Measurements from ENCODE around the gene PCSK6. TPM values are rescaled to one million over a fixed set of nuclear protein-coding genes. Genes with fewer than 3 reads are reported as not detected.

PCSK6 gene
- total and polyA plus RNA-seq, 2 of the 8 experiments (the other 6 are each of a cell fraction or from before 2014, with no cell fraction given): 1.9 to 4.0 TPM

DNA sequence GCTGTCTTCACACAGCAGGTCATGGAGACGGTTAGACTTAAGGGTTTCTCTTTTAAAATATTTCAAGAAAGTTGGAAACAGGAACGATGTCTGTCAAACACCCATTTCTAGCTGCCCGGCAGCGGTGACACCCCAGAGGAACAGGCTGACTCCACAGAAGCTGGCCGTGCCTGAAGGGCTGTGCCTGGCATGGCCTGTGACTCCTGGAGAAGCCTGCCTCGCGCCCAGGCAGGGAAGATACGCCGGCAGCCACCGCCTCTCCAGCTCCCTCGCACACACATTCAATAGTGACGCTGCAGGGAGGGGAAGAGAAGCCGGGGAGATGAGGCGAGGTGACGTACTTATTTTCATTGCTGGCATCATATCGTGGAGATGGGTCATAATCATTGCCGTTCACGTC lies 59.9 kb downstream of the PCSK6 start:
- Histone ChIP-seq H3K56ac (replicated peaks; ENCODE audit: insufficient read length, low read depth, low read length) (no peak overlapping the region), H2AFZ (ENCODE audit: low read length) (no peak overlapping the region), H3K79me1 (ENCODE audit: low read depth, low read length) (no peaks in the 10 kb centered on the region), H4K20me1 (replicated peaks in 1 of 2; ENCODE audit: control insufficient read depth in 1 of 2, insufficient read depth in 2 of 2, low read length in 2 of 2) (peaks cover 2% of the 10 kb centered on the region in 2 experiments), H2BK15ac (ENCODE audit: low read length) (no peak overlapping the region), H2BK12ac (ENCODE audit: low read depth, low read length) (no peak overlapping the region), H2BK5ac (ENCODE audit: low read depth, low read length) (no peak overlapping the region), H3K27ac (ENCODE audit: low read depth, low read length) (no peak overlapping the region), H3K18ac (ENCODE audit: extremely low read depth, low read length) (no peak overlapping the region), H3K36me3 (ENCODE audit: control insufficient read depth in 2 of 4, insufficient read depth in 4 of 4, low read length in 3 of 4) (no peaks in the 10 kb centered on the region), H3K27me3 (replicated peaks in 1 of 4; ENCODE audit: control insufficient read depth in 3 of 4, extremely low read depth in 1 of 4, insufficient read depth in 3 of 4, low read length in 3 of 4) (peaks cover 6 to 25% (median 22%) of the 10 kb centered on the region in 4 experiments; a peak in 4 of 7 replicates), H3K9ac (replicated peaks in 1 of 4; ENCODE audit: extremely low read depth in 1 of 4, low read depth in 3 of 4, low read length in 3 of 4) (no peak overlapping the region; a peak in 1 of 7 replicates), H3K23ac (ENCODE audit: insufficient read length) (no peak overlapping the region), H4K8ac (ENCODE audit: extremely low read depth, insufficient read depth, low read length) (no peak overlapping the region), H3K4me3 (ENCODE audit: extremely low read depth in 1 of 4, insufficient read depth in 2 of 4, low read depth in 3 of 4, low read length in 4 of 4) (no peak overlapping the region), H3K4ac (replicated peaks; ENCODE audit: insufficient read length, low read depth, low read length) (no peak overlapping the region), H4K5ac (ENCODE audit: insufficient read length, low read depth, low read length) (no peak overlapping the region), H2BK120ac (replicated peaks; ENCODE audit: low read depth, low read length) (no peak overlapping the region), H2AK5ac (ENCODE audit: low read depth, low read length) (no peak overlapping the region), H3K4me1 (replicated peaks in 1 of 4; ENCODE audit: control insufficient read depth in 3 of 4, insufficient read depth in 4 of 4, low read length in 3 of 4) (peaks cover 0 to 17% (median 9%) of the 10 kb centered on the region in 4 experiments; a peak in 4 of 7 replicates), H3K14ac (ENCODE audit: insufficient read length) (no peak overlapping the region), H4K91ac (replicated peaks; ENCODE audit: insufficient read length, low read length) (no peak overlapping the region), H3K4me2 (ENCODE audit: insufficient read depth in 1 of 2, low read depth in 2 of 2, low read length in 2 of 2) (no peak overlapping the region), H3K9me3 (ENCODE audit: insufficient read depth in 2 of 2, low read depth in 1 of 2, low read length in 1 of 2) (no peaks in the 10 kb centered on the region), H3K79me2 (ENCODE audit: control insufficient read depth in 1 of 2, insufficient read depth in 2 of 2, low read length in 2 of 2) (no peaks in the 10 kb centered on the region), H3K23me2 (ENCODE audit: low read depth, low read length) (no peaks in the 10 kb centered on the region), H2BK20ac (ENCODE audit: low read length) (no peak overlapping the region)
- FAIRE-seq (no peak), DNase-seq (ENCODE audit: low read depth in 1 of 2, low spot score in 2 of 2) (peak in 1 of 2 experiments; percentile 39)
- 89% methylated on average over 18 of the region's 18 CpGs; no CpG with 5 or more reads in 1 of the 2 experiments for WGBS, 2 experiments (ENCODE audit: extremely low coverage in 1 of 2, insufficient coverage in 1 of 2, insufficient read length in 1 of 2, insufficient replicate concordance in 2 of 2, low coverage in 1 of 2, low lambda C conversion rate in 2 of 2, missing lambda C conversion rate in 1 of 2)
- POLR2A ChIA-PET (ENCODE audit: partially characterized antibody): interaction anchor here (1.6 kb wide), 1 partner anchor 61 kb away, joined by 3 read pairs; no protein-coding TSS in a partner anchor
- CTCF ChIA-PET (ENCODE audit: partially characterized antibody): interaction anchor here (0.9 to 2.1 kb wide), 3 partner anchors 28 to 211 kb away, joined by 3 to 9 read pairs (median 3); no protein-coding TSS in a partner anchor
- TF ChIP-seq HDAC2 (IDR thresholded peaks at IDR 0.05; ENCODE audit: borderline replicate concordance in 1 of 2, low read depth in 2 of 2, low read length in 2 of 2) (no peak), ASH2L (IDR thresholded peaks at IDR 0.05; ENCODE audit: low read length) (no peak), POLR2AphosphoS5 (IDR thresholded peaks at IDR 0.05; ENCODE audit: low read depth, low read length) (no peak), SP1 (IDR thresholded peaks at IDR 0.05; ENCODE audit: low read depth, low read length) (no peak), TAF7 (optimal IDR thresholded peaks at IDR 0.05; ENCODE audit: borderline replicate concordance, low read depth, low read length) (no peak), EZH2 (IDR thresholded peaks at IDR 0.05; ENCODE audit: low read depth, low read length, severe bottlenecking) (no peak), HDAC6 (IDR thresholded peaks at IDR 0.05; ENCODE audit: low read depth, low read length) (no peak)
- TF ChIP-seq, protein P1, sequence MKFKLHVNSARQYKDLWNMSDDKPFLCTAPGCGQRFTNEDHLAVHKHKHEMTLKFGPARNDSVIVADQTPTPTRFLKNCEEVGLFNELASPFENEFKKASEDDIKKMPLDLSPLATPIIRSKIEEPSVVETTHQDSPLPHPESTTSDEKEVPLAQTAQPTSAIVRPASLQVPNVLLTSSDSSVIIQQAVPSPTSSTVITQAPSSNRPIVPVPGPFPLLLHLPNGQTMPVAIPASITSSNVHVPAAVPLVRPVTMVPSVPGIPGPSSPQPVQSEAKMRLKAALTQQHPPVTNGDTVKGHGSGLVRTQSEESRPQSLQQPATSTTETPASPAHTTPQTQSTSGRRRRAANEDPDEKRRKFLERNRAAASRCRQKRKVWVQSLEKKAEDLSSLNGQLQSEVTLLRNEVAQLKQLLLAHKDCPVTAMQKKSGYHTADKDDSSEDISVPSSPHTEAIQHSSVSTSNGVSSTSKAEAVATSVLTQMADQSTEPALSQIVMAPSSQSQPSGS (IDR thresholded peaks at IDR 0.05; ENCODE audit: low read length): no peak

Data from H1 (cell line).